ENCODE measurements around the gene C15orf61.

- TF ChIP-seq CTCF (IDR thresholded peaks at IDR 0.05) (no peak), EZH2 (IDR thresholded peaks at IDR 0.05; ENCODE audit: borderline replicate concordance, insufficient read depth, low read depth, low read length, poor library complexity, severe bottlenecking) (no peak)
Observed at GRCh38 chr15:67547836-67548235, 26.9 kb downstream of the C15orf61 start.

Data from B cell (primary cell).